Measurements from ENCODE around the gene PTH1R. TPM values are rescaled to one million over a fixed set of nuclear protein-coding genes. Genes with fewer than 3 reads are reported as not detected.

PTH1R gene
- polyA plus RNA-seq, 1 of the 3 experiments (the other 2 are of a cell fraction): 0.07 TPM

GRCh38 chr3:46843508-46843907, 34.0 kb upstream of the PTH1R start:
- Histone ChIP-seq H3K4me1 (ENCODE audit: control insufficient read depth in 1 of 2, insufficient read depth in 2 of 2, low read depth in 1 of 2, low read length in 1 of 2) (peaks cover 0 to 27% of the 10 kb centered on the region in 2 experiments; a peak in 2 of 4 replicates), H4K20me1 (ENCODE audit: insufficient read depth) (no peaks in the 10 kb centered on the region), H3K9me3 (peaks cover 8% of the 10 kb centered on the region; the same call in 1 of the 2 replicates), H2AFZ (ENCODE audit: low read depth) (no peak overlapping the region), H3K27me3 (ENCODE audit: insufficient read depth) (no peaks in the 10 kb centered on the region), H3K36me3 (replicated peaks in 1 of 2; ENCODE audit: control insufficient read depth in 1 of 2, insufficient read depth in 2 of 2, low read length in 1 of 2) (no peaks in the 10 kb centered on the region), H3K4me2 (no peak overlapping the region), H3K9me2 (no peaks in the 10 kb centered on the region), H3K9ac (no peak overlapping the region), H3K27ac (ENCODE audit: low read depth in 2 of 2, low read length in 1 of 2) (no peak overlapping the region), H3K79me2 (ENCODE audit: insufficient read depth) (no peaks in the 10 kb centered on the region), H3K4me3 (ENCODE audit: low read depth in 2 of 2, low read length in 1 of 2) (no peak overlapping the region), H3F3A (replicated peaks; ENCODE audit: insufficient read depth) (no peaks in the 10 kb centered on the region)
- TF ChIP-seq GABPA (IDR thresholded peaks at IDR 0.05; ENCODE audit: low read depth): no peak
- no peak for TF ChIP-seq RAD21 (IDR thresholded peaks at IDR 0.05; ENCODE audit: low read length)
- no peak for TF ChIP-seq MEF2A (IDR thresholded peaks at IDR 0.05; ENCODE audit: borderline replicate concordance, low read depth)
- no peak for TF ChIP-seq FOSL2 (IDR thresholded peaks at IDR 0.05; ENCODE audit: borderline replicate concordance, low read depth)
- no peak for TF ChIP-seq PBX3 (IDR thresholded peaks at IDR 0.05)
- no peak for TF ChIP-seq EZH2phosphoT487 (IDR thresholded peaks at IDR 0.05; ENCODE audit: borderline replicate concordance, low read depth)
- TF ChIP-seq RCOR1 (IDR thresholded peaks at IDR 0.05; ENCODE audit: low read length): no peak
- no peak for TF ChIP-seq POLR2AphosphoS5 (IDR thresholded peaks at IDR 0.05; ENCODE audit: low read depth, low read length)
- TF ChIP-seq NRF1 (IDR thresholded peaks at IDR 0.05; ENCODE audit: low read depth, low read length): no peak
- no peak for TF ChIP-seq TCF12 (IDR thresholded peaks at IDR 0.05)
- no peak for DNase-seq
- ChIA-PET POLR2A (no interaction called here), CTCF (no interaction called here)
- 88% methylated on average over 3 of the region's 3 CpGs for WGBS (ENCODE audit: low lambda C conversion rate)

- Histone ChIP-seq H3K27me3 (ENCODE audit: insufficient read depth) (no peaks in the 10 kb centered on the region), H3K36me3 (replicated peaks in 1 of 2; ENCODE audit: control insufficient read depth in 1 of 2, insufficient read depth in 2 of 2, low read length in 1 of 2) (no peaks in the 10 kb centered on the region), H3F3A (replicated peaks; ENCODE audit: insufficient read depth) (no peaks in the 10 kb centered on the region), H2AFZ (ENCODE audit: low read depth) (no peak overlapping the region), H3K27ac (ENCODE audit: low read depth in 2 of 2, low read length in 1 of 2) (peak overlapping the region in 1 of 2 experiments; percentile 98; a peak in 2 of 4 replicates), H3K9me3 (peaks cover 8% of the 10 kb centered on the region; the same call in 1 of the 2 replicates), H4K20me1 (ENCODE audit: insufficient read depth) (no peaks in the 10 kb centered on the region), H3K4me2 (no peak overlapping the region), H3K4me3 (ENCODE audit: low read depth in 2 of 2, low read length in 1 of 2) (no peak overlapping the region), H3K79me2 (ENCODE audit: insufficient read depth) (no peaks in the 10 kb centered on the region), H3K9ac (no peak overlapping the region), H3K4me1 (ENCODE audit: control insufficient read depth in 1 of 2, insufficient read depth in 2 of 2, low read depth in 1 of 2, low read length in 1 of 2) (peaks cover 0 to 27% of the 10 kb centered on the region in 2 experiments; a peak in 2 of 4 replicates), H3K9me2 (no peaks in the 10 kb centered on the region)
- no peak for DNase-seq
- 87% methylated on average over 3 of the region's 3 CpGs for WGBS (ENCODE audit: low lambda C conversion rate)
- POLR2A ChIA-PET: interaction anchor here (1.0 to 2.5 kb wide), 5 partner anchors 65 to 144 kb away, joined by 3 to 15 read pairs (median 7); partner anchors contain the start of genes NBEAL2 and TMIE
- CTCF ChIA-PET: interaction anchor here (2.0 to 8.4 kb wide), 7 partner anchors 19 to 286 kb away, joined by 8 to 72 read pairs (median 25); partner anchors contain the start of genes MYL3 and TMIE
- no peak for TF ChIP-seq TEAD4 (IDR thresholded peaks at IDR 0.05; ENCODE audit: borderline replicate concordance, insufficient read depth)
- no peak for TF ChIP-seq POLR2AphosphoS5 (IDR thresholded peaks at IDR 0.05; ENCODE audit: low read depth, low read length)
- no peak for TF ChIP-seq PBX3 (IDR thresholded peaks at IDR 0.05)
- TF ChIP-seq FOSL2 (IDR thresholded peaks at IDR 0.05; ENCODE audit: borderline replicate concordance, low read depth): no peak
- no peak for TF ChIP-seq NFIC (IDR thresholded peaks at IDR 0.05; ENCODE audit: borderline replicate concordance)
- no peak for TF ChIP-seq ZBTB33 (IDR thresholded peaks at IDR 0.05; ENCODE audit: borderline replicate concordance, low read depth)
- no peak for TF ChIP-seq MAX (IDR thresholded peaks at IDR 0.05; ENCODE audit: low read depth)
- TF ChIP-seq YY1 (IDR thresholded peaks at IDR 0.05; ENCODE audit: low read depth): no peak
- TF ChIP-seq RCOR1 (IDR thresholded peaks at IDR 0.05; ENCODE audit: low read length): no peak
- no peak for TF ChIP-seq FOXJ3 (CRISPR knock-in tag; IDR thresholded peaks at IDR 0.05)
- TF ChIP-seq GATA2 (CRISPR knock-in tag; IDR thresholded peaks at IDR 0.05): no peak
- TF ChIP-seq NRF1 (IDR thresholded peaks at IDR 0.05; ENCODE audit: low read depth, low read length): no peak
- TF ChIP-seq CHD2 (IDR thresholded peaks at IDR 0.05; ENCODE audit: low read length, partially characterized antibody): no peak
- TF ChIP-seq ELF1 (IDR thresholded peaks at IDR 0.05): no peak
- no peak for TF ChIP-seq USF1 (IDR thresholded peaks at IDR 0.05; ENCODE audit: borderline replicate concordance, low read depth)
These were observed 33.1 kb upstream of the PTH1R start for GRCh38 chr3:46844397-46844796.

All from SK-N-SH (cell line).